HL-60/S4 (cell line): ENCODE results near the gene KPNA4.
"Not testable (repeated sequence)": the region's sequence is repeated elsewhere in the genome, so short reads cannot be mapped to it uniquely, and the experiment has no call there.

Experiments
- in situ Hi-C: fragments of 300-500 bp; cut with MboI; formaldehyde crosslinking; loops from 2 replicates; pipeline ENCODE4 v1.14.3; 2022; ENCODE audit warnings: low sequenced_read_pairs

The KPNA4 gene

GRCh38 chr3:160454995-160455394 lies 110.4 kb downstream of the KPNA4 start:
- in situ Hi-C loops: no loop called here

- in situ Hi-C loops: not testable (repeated sequence)
Measured at GRCh38 chr3:160452251-160452650, 113.1 kb downstream of the KPNA4 start.

- in situ Hi-C loops: no loop called here
Measured at GRCh38 chr3:160451602-160452001, 113.8 kb downstream of the KPNA4 start.

GRCh38 chr3:160450846-160451245 lies 114.5 kb downstream of the KPNA4 start:
- in situ Hi-C loops: no loop called here

- in situ Hi-C loops: no loop called here
Measured at GRCh38 chr3:160449636-160450598, 115.5 kb downstream of the KPNA4 start, which contains the start of gene TRIM59. TSS of gene TRIM59 (minus strand) at chr3:160449786. CDS start at chr3:160439183, 10,603 bp downstream.

GRCh38 chr3:160448845-160449635 lies 116.3 kb downstream of the KPNA4 start:
- in situ Hi-C loops: no loop called here

- in situ Hi-C loops: no loop called here
Measured at GRCh38 chr3:160447544-160447943, 117.8 kb downstream of the KPNA4 start.

GRCh38 chr3:160446522-160447056 lies 118.8 kb downstream of the KPNA4 start:
- in situ Hi-C loops: no loop called here

GRCh38 chr3:160445854-160446253 lies 119.5 kb downstream of the KPNA4 start:
- in situ Hi-C loops: no loop called here
